ENCODE measurements around the gene SPTBN5. TPM values are rescaled to one million over a fixed set of nuclear protein-coding genes. Genes with fewer than 3 reads are reported as not detected.
A peak's percentile ranks its signal among the peaks of the same experiment; 100 is the strongest.

SPTBN5 gene
- total RNA-seq, 2 donors from 2014 or later = 2.0 to 2.8 TPM

DNA sequence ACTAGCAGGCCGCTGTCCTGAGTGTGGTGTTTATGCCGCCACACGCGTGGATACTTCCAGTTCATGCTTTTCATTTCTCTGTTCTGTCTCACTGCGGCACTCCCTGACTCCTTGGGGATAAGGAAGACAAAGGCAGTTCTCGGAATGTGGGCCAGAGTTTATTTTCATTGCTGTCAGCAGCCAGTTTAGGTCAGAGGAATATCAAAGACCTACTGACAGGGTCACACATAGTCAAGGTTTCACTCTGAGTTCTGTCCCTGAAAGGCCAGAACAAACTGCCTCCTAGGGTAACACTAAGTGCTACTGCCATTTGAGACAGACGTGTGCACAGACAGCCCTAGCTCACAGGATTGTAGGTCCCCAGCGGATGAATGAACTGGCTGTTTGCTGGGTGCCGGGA, 27.3 kb upstream of the SPTBN5 start:
- Histone ChIP-seq H3K9me3 (ENCODE audit: control insufficient read depth, low read length) (no peaks in the 10 kb centered on the region), H3K4me3 (ENCODE audit: low read length) (no peak overlapping the region), H3K9ac (ENCODE audit: extremely low read depth, low read length, poor library complexity, severe bottlenecking) (no peak overlapping the region), H3K36me3 (ENCODE audit: control insufficient read depth, insufficient read depth, low read length) (peaks cover 33% of the 10 kb centered on the region), H3K27me3 (ENCODE audit: control insufficient read depth, insufficient read depth, low read length, poor library complexity, severe bottlenecking) (no peaks in the 10 kb centered on the region), H3K27ac (ENCODE audit: low read depth, low read length) (no peak overlapping the region), H3K4me1 (ENCODE audit: control insufficient read depth, insufficient read depth, low read length) (peaks cover 12% of the 10 kb centered on the region)
- Mint-ChIP-seq H3K36me3 (ENCODE audit: low read depth) (peaks cover 19% of the 10 kb centered on the region), H3K4me1 (peaks cover 26% of the 10 kb centered on the region), H3K9me3 (no peaks in the 10 kb centered on the region), H3K4me3 (no peak overlapping the region), H3K27me3 (ENCODE audit: insufficient read depth) (no peaks in the 10 kb centered on the region), H3K27ac (no peak overlapping the region)
- TF ChIP-seq, protein P1, sequence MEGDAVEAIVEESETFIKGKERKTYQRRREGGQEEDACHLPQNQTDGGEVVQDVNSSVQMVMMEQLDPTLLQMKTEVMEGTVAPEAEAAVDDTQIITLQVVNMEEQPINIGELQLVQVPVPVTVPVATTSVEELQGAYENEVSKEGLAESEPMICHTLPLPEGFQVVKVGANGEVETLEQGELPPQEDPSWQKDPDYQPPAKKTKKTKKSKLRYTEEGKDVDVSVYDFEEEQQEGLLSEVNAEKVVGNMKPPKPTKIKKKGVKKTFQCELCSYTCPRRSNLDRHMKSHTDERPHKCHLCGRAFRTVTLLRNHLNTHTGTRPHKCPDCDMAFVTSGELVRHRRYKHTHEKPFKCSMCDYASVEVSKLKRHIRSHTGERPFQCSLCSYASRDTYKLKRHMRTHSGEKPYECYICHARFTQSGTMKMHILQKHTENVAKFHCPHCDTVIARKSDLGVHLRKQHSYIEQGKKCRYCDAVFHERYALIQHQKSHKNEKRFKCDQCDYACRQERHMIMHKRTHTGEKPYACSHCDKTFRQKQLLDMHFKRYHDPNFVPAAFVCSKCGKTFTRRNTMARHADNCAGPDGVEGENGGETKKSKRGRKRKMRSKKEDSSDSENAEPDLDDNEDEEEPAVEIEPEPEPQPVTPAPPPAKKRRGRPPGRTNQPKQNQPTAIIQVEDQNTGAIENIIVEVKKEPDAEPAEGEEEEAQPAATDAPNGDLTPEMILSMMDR (conservative IDR thresholded peaks at IDR 0.05) = no peak
- WGBS, 2 experiments (ENCODE audit: insufficient coverage in 1 of 2, insufficient read length in 1 of 2) = 87 to 94% methylated on average over 9 of the region's 9 CpGs
- DNase-seq = no peak

DNA sequence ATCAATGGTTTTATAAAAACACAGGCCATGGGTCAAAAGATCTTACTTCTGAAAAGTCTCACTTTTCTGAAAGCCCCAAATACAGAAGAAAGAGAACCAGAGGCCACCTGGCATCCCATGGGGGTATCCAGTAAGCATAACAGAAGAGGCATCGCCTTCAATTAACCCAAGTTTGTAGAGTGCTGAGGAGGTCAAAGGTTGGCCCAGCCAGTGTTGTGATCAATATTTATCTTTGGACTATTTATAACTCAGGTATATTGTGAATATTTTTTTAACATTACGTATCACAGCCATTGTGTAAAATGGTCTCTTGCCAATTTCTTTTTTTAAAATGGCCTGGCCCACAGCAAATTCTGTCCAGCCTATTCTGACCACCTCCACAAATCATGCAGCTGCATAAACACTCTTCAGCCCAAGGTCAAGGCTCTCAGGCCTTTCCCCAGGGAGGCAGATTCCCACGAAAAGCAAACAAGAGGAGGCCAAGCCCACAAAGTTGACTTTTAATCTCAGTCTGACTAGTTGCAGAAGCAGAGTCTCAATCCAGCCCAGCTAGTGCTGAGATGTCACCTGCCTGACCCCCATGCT, 26.2 kb upstream of the SPTBN5 start:
- Mint-ChIP-seq H3K9me3 (no peaks in the 10 kb centered on the region), H3K4me1 (peaks cover 26% of the 10 kb centered on the region), H3K27me3 (ENCODE audit: insufficient read depth) (no peaks in the 10 kb centered on the region), H3K4me3 (no peak overlapping the region), H3K36me3 (ENCODE audit: low read depth) (peaks cover 19% of the 10 kb centered on the region), H3K27ac (peak overlapping the region; percentile 76)
- 89 to 97% methylated on average over 2 to 3 of the region's 3 CpGs for WGBS, 2 experiments (ENCODE audit: insufficient coverage in 1 of 2, insufficient read length in 1 of 2)
- Histone ChIP-seq H3K4me3 (ENCODE audit: low read length) (no peak overlapping the region), H3K27ac (ENCODE audit: low read depth, low read length) (no peak overlapping the region), H3K9me3 (ENCODE audit: control insufficient read depth, low read length) (no peaks in the 10 kb centered on the region), H3K9ac (ENCODE audit: extremely low read depth, low read length, poor library complexity, severe bottlenecking) (no peak overlapping the region), H3K4me1 (ENCODE audit: control insufficient read depth, insufficient read depth, low read length) (peaks cover 12% of the 10 kb centered on the region), H3K27me3 (ENCODE audit: control insufficient read depth, insufficient read depth, low read length, poor library complexity, severe bottlenecking) (no peaks in the 10 kb centered on the region), H3K36me3 (ENCODE audit: control insufficient read depth, insufficient read depth, low read length) (peaks cover 30% of the 10 kb centered on the region)
- no peak for DNase-seq
- TF ChIP-seq, protein P1 (conservative IDR thresholded peaks at IDR 0.05) = no peak

DNA sequence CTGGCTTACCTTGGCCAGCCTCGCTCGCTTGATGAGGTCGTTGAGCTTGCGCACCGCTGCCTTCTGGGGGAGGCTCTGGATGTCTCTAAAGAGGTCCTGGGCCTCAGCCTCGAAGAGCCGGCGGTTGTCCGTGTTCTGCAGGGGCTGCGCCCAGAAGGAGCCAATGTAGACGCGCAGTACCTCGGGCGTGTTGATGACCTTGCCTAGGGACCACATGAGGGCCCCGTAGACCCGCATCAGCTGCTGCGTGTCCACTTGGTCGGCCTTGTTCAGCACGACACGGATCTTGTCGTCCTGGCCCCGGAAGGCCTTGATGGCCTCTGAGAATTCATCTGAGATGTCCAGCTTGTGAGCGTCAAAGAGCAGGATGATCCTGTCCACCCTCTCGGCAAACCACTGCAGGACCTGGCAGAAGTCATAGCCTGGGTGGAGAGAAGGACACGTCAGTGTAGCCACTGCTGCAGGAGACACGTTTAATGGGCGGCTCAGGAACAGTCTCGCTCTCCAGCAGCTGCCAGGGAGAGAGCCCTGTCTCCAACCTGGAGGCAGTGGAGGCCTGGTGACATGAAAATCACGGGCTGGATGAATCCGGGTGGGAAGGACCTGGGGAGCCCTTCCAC, 25.5 kb upstream of the SPTBN5 start:
- Histone ChIP-seq H3K27me3 (ENCODE audit: control insufficient read depth, insufficient read depth, low read length, poor library complexity, severe bottlenecking) (no peaks in the 10 kb centered on the region), H3K4me3 (ENCODE audit: low read length) (no peak overlapping the region), H3K4me1 (ENCODE audit: control insufficient read depth, insufficient read depth, low read length) (peaks cover 12% of the 10 kb centered on the region), H3K9ac (ENCODE audit: extremely low read depth, low read length, poor library complexity, severe bottlenecking) (no peak overlapping the region), H3K27ac (ENCODE audit: low read depth, low read length) (no peak overlapping the region), H3K36me3 (ENCODE audit: control insufficient read depth, insufficient read depth, low read length) (peaks cover 25% of the 10 kb centered on the region), H3K9me3 (ENCODE audit: control insufficient read depth, low read length) (no peaks in the 10 kb centered on the region)
- no peak overlapping the region for H3K4me3 Mint-ChIP-seq
- H3K27ac Mint-ChIP-seq = no peak overlapping the region
- no peaks in the 10 kb centered on the region for H3K9me3 Mint-ChIP-seq
- peaks cover 16% of the 10 kb centered on the region for H3K36me3 Mint-ChIP-seq (ENCODE audit: low read depth)
- H3K27me3 Mint-ChIP-seq (ENCODE audit: insufficient read depth) = no peaks in the 10 kb centered on the region
- no peak for DNase-seq
- H3K4me1 Mint-ChIP-seq = peaks cover 26% of the 10 kb centered on the region
- 93 to 95% methylated on average over 23 to 30 of the region's 30 CpGs for WGBS, 2 experiments (ENCODE audit: insufficient coverage in 1 of 2, insufficient read length in 1 of 2)
- TF ChIP-seq, protein P1 (conservative IDR thresholded peaks at IDR 0.05) = no peak
